CD1c-positive myeloid dendritic cell (primary cell): ENCODE data around the gene PIN4.
"Not testable (repeated sequence)": the region's sequence is repeated elsewhere in the genome, so short reads cannot be mapped to it uniquely, and the experiment has no call there.

Experiments
- DNase-seq: peaks from one replicate; pipeline ENCODE4 v3.0.0-alpha.2; 2016; ENCODE audit errors: extremely low spot score

Gene PIN4

GRCh38 chrX:72202792-72203401, 21.3 kb downstream of the PIN4 start:
- no peak for DNase-seq

GRCh38 chrX:72203421-72203820, 21.9 kb downstream of the PIN4 start:
- no peak for DNase-seq

GRCh38 chrX:72205706-72206105, 24.1 kb downstream of the PIN4 start:
- no peak for DNase-seq

- DNase-seq, result no peak
These were observed 25.8 kb downstream of the PIN4 start for GRCh38 chrX:72207366-72207765.

- DNase-seq, result no peak
These were observed 26.7 kb downstream of the PIN4 start for GRCh38 chrX:72208126-72208800.

- DNase-seq, result no peak
These were observed 35.4 kb downstream of the PIN4 start for GRCh38 chrX:72216973-72217372.

- DNase-seq, result not testable (repeated sequence)
These were observed 38.8 kb downstream of the PIN4 start for GRCh38 chrX:72220375-72220774.

- no peak for DNase-seq
These were observed 48.7 kb downstream of the PIN4 start for GRCh38 chrX:72230290-72230689.

GRCh38 chrX:72236841-72237240, 55.3 kb downstream of the PIN4 start:
- no peak for DNase-seq

- DNase-seq, result no peak
These were observed 56.6 kb downstream of the PIN4 start for GRCh38 chrX:72238183-72238582.

GRCh38 chrX:72238721-72239475, 57.3 kb downstream of the PIN4 start, which contains the start of gene ERCC6L:
ERCC6L (minus strand) TSS chrX:72239027; CDS start chrX:72238911, 116 bp downstream.
- DNase-seq, result peak; percentile 80

GRCh38 chrX:72240976-72241375, 59.4 kb downstream of the PIN4 start:
- DNase-seq, result no peak

GRCh38 chrX:72243472-72243871, 61.9 kb downstream of the PIN4 start:
- DNase-seq, result no peak

- peak; percentile 24 for DNase-seq
These were observed 64.0 kb downstream of the PIN4 start for GRCh38 chrX:72245461-72246089.

GRCh38 chrX:72247206-72247942, 65.8 kb downstream of the PIN4 start:
- DNase-seq, result no peak
